Measurements from ENCODE around the gene PDZD2. TPM values are rescaled to one million over a fixed set of nuclear protein-coding genes. Genes with fewer than 3 reads are reported as not detected.

Gene PDZD2
- total and polyA plus RNA-seq, 2 donors (not counting 3 experiments of a cell fraction or from before 2014, with no cell fraction given) = 0.66 to 6.9 TPM

- Histone ChIP-seq H3K4me2 (ENCODE audit: insufficient read depth, low read length) (no peak overlapping the region), H3K36me3 (ENCODE audit: control insufficient read depth in 2 of 2, extremely low read depth in 1 of 2, insufficient read depth in 2 of 2, low read length in 2 of 2) (no peaks in the 10 kb centered on the region), H4K20me1 (replicated peaks; ENCODE audit: control insufficient read depth, extremely low read depth, insufficient read depth, low read length) (no peaks in the 10 kb centered on the region), H3K27ac (ENCODE audit: insufficient read depth, low read depth, low read length) (no peak overlapping the region), H3K9ac (replicated peaks; ENCODE audit: extremely low read depth, insufficient read depth, low read length) (no peak overlapping the region), H3K79me2 (ENCODE audit: control insufficient read depth, insufficient read depth, low read length) (no peaks in the 10 kb centered on the region), H3K4me3 (replicated peaks in 1 of 3; ENCODE audit: insufficient read depth in 1 of 3, low read depth in 1 of 3, low read length in 3 of 3) (no peak overlapping the region), H3K27me3 (ENCODE audit: control insufficient read depth in 2 of 2, insufficient read depth in 2 of 2, low read length in 2 of 2) (no peaks in the 10 kb centered on the region), H2AFZ (ENCODE audit: low read depth, low read length) (no peak overlapping the region), H3K9me1 (replicated peaks; ENCODE audit: control insufficient read depth, extremely low read depth, insufficient read depth, low read length) (no peaks in the 10 kb centered on the region), H3K4me1 (ENCODE audit: control insufficient read depth, extremely low read depth, insufficient read depth, low read length) (no peaks in the 10 kb centered on the region), H3K9me3 (replicated peaks; ENCODE audit: control insufficient read depth, insufficient read depth, low read length) (no peaks in the 10 kb centered on the region)
- intact Hi-C loops (cut with micrococcal nuclease) = no loop called here
- TF ChIP-seq FOS (IDR thresholded peaks at IDR 0.05; ENCODE audit: borderline replicate concordance, insufficient read depth, low read length) (no peak), GATA2 (IDR thresholded peaks at IDR 0.05; ENCODE audit: insufficient read depth, insufficient read length, low read depth, low read length) (no peak), CTCF (IDR thresholded peaks at IDR 0.05; ENCODE audit: extremely low read depth in 1 of 2, insufficient read depth in 1 of 2, low read depth in 1 of 2, low read length in 2 of 2) (no peak), POLR2A (IDR thresholded peaks at IDR 0.05; ENCODE audit: low read depth, low read length) (no peak), JUN (IDR thresholded peaks at IDR 0.05; ENCODE audit: borderline replicate concordance, insufficient read depth, insufficient read length, low read depth) (no peak), MAX (IDR thresholded peaks at IDR 0.05; ENCODE audit: insufficient read depth, insufficient read length) (no peak), MYC (IDR thresholded peaks at IDR 0.05; ENCODE audit: low read depth, low read length) (no peak), EZH2 (IDR thresholded peaks at IDR 0.05; ENCODE audit: borderline replicate concordance, low read depth, low read length, severe bottlenecking) (no peak), POLR2AphosphoS5 (IDR thresholded peaks at IDR 0.05; ENCODE audit: insufficient read depth, low read depth, low read length) (no peak)
- DNase-seq (ENCODE audit: low read depth, low spot score) (no peak), FAIRE-seq (no peak)
- CTCF ChIA-PET = no interaction called here
- POLR2A ChIA-PET = no interaction called here
- no TSS peak for BruUV-seq (replicated peaks)
- dilution Hi-C loops (cut with MboI; ENCODE audit: extremely low pct_ligation_motif_present, low sequenced_read_pairs) = no loop called here
Observed at GRCh38 chr5:31800351-31800750, 161.4 kb downstream of the PDZD2 start.

Measured in endothelial cell of umbilical vein (primary cell).